ENCODE results near the gene OR52B4. TPM values are rescaled to one million over a fixed set of nuclear protein-coding genes. Genes with fewer than 3 reads are reported as not detected.
A peak's percentile ranks its signal among the peaks of the same experiment; 100 is the strongest.
"Not testable (repeated sequence)": the region's sequence is repeated elsewhere in the genome, so short reads cannot be mapped to it uniquely, and the experiment has no call there.

Gene OR52B4
- total RNA-seq (not detected), polyA plus RNA-seq (not detected)

DNA sequence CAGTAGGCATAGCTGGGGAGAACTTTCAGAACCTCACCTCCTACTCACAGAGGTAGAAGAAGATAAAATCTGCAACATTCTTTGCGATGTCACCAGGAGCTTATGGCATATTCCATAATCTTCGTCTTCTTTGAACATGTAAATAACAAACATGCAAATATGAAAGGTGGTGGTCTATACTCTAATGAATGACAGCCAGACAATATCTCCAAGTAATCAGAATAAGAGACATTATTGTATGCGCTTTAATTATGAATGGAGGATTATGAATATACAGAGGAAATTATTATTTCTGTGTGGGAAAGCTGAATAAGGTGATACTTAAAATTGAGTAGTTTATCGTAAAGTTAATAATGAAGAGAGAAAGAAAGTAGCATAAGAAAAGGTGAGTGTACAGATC, at the start of gene OR52B4:
Gene OR52B4, minus strand, starts transcription at position 101 of the 400 bp plus-strand sequence. Its CDS starts 91 bp downstream, at position 10.
- Histone ChIP-seq H3K36me3 (ENCODE audit: insufficient read depth, low read length) (no peaks in the 10 kb centered on the region), H3K27ac (ENCODE audit: low read depth, low read length) (no peak within 1 kb of the TSS), H3K4me3 (ENCODE audit: low read length) (no peak within 1 kb of the TSS), H3K4me1 (ENCODE audit: insufficient read depth, low read length) (no peaks in the 10 kb centered on the region), H3K9me3 (ENCODE audit: low read length) (no peaks in the 10 kb centered on the region), H3K27me3 (ENCODE audit: insufficient read depth, low read length, poor library complexity, severe bottlenecking) (no peaks in the 10 kb centered on the region)
- H3K27ac Mint-ChIP-seq = no peak within 1 kb of the TSS
- DNase-seq = no peak
- H3K27me3 Mint-ChIP-seq = peaks cover 0 to 5% of the 10 kb centered on the region in 2 donors
- H3K9me3 Mint-ChIP-seq = peaks cover 0 to 2% (median 0%) of the 10 kb centered on the region in 5 donors
- POLR2A ChIA-PET = no interaction called here
- H3K4me3 Mint-ChIP-seq = no peak within 1 kb of the TSS
- H3K4me1 Mint-ChIP-seq = no peaks in the 10 kb centered on the region
- H3K36me3 Mint-ChIP-seq = no peaks in the 10 kb centered on the region
- CTCF ChIA-PET = interaction anchor here (0.6 kb wide), 1 partner anchor 1293 kb away, joined by 3 read pairs; no protein-coding TSS in a partner anchor

DNA sequence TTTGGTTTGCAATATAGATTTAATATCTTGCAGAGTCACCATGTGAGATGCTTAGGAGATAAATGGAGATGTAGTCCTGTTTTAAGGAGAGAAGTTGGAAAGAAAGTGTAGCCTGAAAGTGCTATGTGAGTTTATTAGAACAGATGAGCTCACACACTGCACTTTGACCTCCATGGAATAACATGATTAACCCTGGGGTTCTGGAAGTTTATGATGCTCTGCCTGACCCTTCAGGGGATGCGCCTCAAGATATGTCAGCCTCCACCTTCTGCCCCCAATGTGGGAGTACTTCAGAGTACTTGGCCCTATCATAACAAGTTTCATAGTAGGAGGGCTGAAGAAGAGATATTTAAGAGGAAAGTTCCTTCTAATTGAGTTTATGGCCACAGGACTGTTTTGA, 48.6 kb upstream of the OR52B4 start:
- Histone ChIP-seq H3K27me3 (ENCODE audit: insufficient read depth, low read length, poor library complexity, severe bottlenecking) (no peaks in the 10 kb centered on the region), H3K4me3 (ENCODE audit: low read length) (no peak overlapping the region), H3K27ac (ENCODE audit: low read depth, low read length) (no peak overlapping the region), H3K36me3 (ENCODE audit: insufficient read depth, low read length) (no peaks in the 10 kb centered on the region), H3K4me1 (ENCODE audit: insufficient read depth, low read length) (no peaks in the 10 kb centered on the region), H3K9me3 (ENCODE audit: low read length) (no peaks in the 10 kb centered on the region)
- Mint-ChIP-seq H3K4me1 (no peaks in the 10 kb centered on the region), H3K9me3 (no peaks in the 10 kb centered on the region), H3K36me3 (peaks cover 0 to under 1% (median 0%) of the 10 kb centered on the region in 3 donors), H3K27ac (no peak overlapping the region), H3K27me3 (peaks cover 7 to 15% of the 10 kb centered on the region in 2 donors), H3K4me3 (no peak overlapping the region)
- POLR2A ChIA-PET = no interaction called here
- DNase-seq = no peak
- CTCF ChIA-PET = no interaction called here

DNA sequence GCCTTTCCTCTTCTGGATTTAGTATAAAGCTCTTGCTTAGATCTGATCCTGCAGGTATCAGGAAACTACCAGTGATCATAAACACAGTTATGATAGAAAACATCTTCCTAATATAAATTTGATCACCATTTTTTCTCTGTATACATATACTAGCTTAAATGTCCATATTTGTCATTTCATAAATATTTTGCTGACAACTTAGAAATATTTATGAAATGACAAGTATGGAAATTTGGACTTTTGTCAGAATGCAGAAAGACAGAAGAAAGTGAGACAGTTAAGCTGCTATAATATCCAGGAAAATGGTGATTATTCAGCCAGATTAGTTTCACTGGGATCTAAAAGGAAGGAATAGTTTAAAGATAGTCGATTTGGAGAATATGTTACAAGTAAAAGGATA, 48.1 kb upstream of the OR52B4 start:
- POLR2A ChIA-PET = no interaction called here
- CTCF ChIA-PET = no interaction called here
- no peaks in the 10 kb centered on the region for H3K9me3 ChIP-seq (ENCODE audit: low read length)

DNA sequence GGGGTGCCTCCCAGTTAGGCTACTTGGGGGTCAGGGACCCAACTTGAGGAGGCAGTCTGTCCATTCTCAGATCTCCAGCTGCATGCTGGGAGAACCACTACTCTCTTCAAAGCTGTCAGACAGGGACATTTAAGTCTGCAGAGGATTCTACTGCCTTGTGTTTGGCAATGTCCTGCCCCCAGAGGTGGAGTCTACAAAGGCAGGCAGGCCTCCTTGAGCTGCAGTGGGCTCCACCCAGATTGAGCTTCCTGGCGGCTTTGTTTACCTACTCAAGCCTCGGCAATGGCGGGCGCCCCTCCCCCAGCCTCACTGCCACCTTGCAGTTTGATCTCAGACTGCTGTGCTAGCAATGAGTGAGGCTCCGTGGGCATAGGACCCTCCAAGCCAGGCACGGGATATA, 38.0 kb upstream of the OR52B4 start:
- POLR2A ChIA-PET; H3K27ac Mint-ChIP-seq; DNase-seq; H3K9me3 ChIP-seq (ENCODE audit: low read length); H3K4me3 Mint-ChIP-seq; H3K36me3 ChIP-seq (ENCODE audit: insufficient read depth, low read length); H3K9me3 Mint-ChIP-seq; H3K27ac ChIP-seq (ENCODE audit: low read depth, low read length); H3K4me3 ChIP-seq (ENCODE audit: low read length); H3K27me3 ChIP-seq (ENCODE audit: insufficient read depth, low read length, poor library complexity, severe bottlenecking); H3K4me1 ChIP-seq (ENCODE audit: insufficient read depth, low read length); CTCF ChIA-PET; H3K4me1 Mint-ChIP-seq; H3K36me3 Mint-ChIP-seq: not testable (repeated sequence)
- H3K27me3 Mint-ChIP-seq = peaks cover 13 to 47% of the 10 kb centered on the region in 2 donors

More for the DNA sequence above, 48.1 kb upstream of the OR52B4 start:
- Histone ChIP-seq H3K36me3 (ENCODE audit: insufficient read depth, low read length) (no peaks in the 10 kb centered on the region), H3K27ac (ENCODE audit: low read depth, low read length) (no peak overlapping the region), H3K27me3 (ENCODE audit: insufficient read depth, low read length, poor library complexity, severe bottlenecking) (no peaks in the 10 kb centered on the region), H3K4me1 (ENCODE audit: insufficient read depth, low read length) (no peaks in the 10 kb centered on the region), H3K4me3 (ENCODE audit: low read length) (no peak overlapping the region)
- Mint-ChIP-seq H3K27ac (no peak overlapping the region), H3K4me1 (no peaks in the 10 kb centered on the region), H3K36me3 (no peaks in the 10 kb centered on the region), H3K4me3 (no peak overlapping the region), H3K27me3 (peaks cover 6 to 16% of the 10 kb centered on the region in 2 donors), H3K9me3 (no peaks in the 10 kb centered on the region)
- DNase-seq = no peak

DNA sequence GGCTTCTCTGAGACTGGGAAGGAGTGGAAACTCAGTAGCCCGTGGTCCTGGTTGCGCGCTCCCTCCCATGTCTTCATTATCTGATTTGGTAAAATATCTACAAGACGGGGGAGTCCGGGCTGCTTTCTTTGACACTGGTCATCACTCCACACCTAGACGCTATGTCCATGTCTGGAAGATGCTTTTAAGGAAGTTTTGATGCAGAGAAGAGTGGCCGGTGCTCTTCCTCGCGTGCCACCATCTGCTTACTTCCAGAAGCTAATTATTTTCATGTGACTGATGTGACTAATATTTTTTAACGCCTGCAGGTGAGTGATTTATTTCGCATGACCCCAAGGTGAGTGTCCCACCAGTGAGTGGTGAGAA, 25.7 kb upstream of the OR52B4 start:
- ChIA-PET CTCF (interaction anchor here (2.0 kb wide), 1 partner anchor 207 kb away, joined by 6 read pairs; no protein-coding TSS in a partner anchor), POLR2A (interaction anchor here (0.7 kb wide), 1 partner anchor 214 kb away, joined by 3 read pairs; the partner anchor contains the start of gene TRIM68)
- Histone ChIP-seq H3K36me3 (ENCODE audit: insufficient read depth, low read length) (peaks cover 16% of the 10 kb centered on the region), H3K4me3 (ENCODE audit: low read length) (peak overlapping the region; percentile 94), H3K27me3 (ENCODE audit: insufficient read depth, low read length, poor library complexity, severe bottlenecking) (no peaks in the 10 kb centered on the region), H3K9me3 (ENCODE audit: low read length) (no peaks in the 10 kb centered on the region), H3K27ac (ENCODE audit: low read depth, low read length) (peak overlapping the region; percentile 90), H3K4me1 (ENCODE audit: insufficient read depth, low read length) (peaks cover 28% of the 10 kb centered on the region)
- peak overlapping the region; percentile 31 to 98 (median 94) for H3K27ac Mint-ChIP-seq
- H3K36me3 Mint-ChIP-seq = peaks cover 15 to 34% (median 15%) of the 10 kb centered on the region in 3 donors
- peaks cover 0 to 11% (median 3%) of the 10 kb centered on the region in 5 donors for H3K9me3 Mint-ChIP-seq
- H3K4me1 Mint-ChIP-seq = peaks cover 44 to 49% (median 47%) of the 10 kb centered on the region in 3 donors
- no peak for DNase-seq
- peak overlapping the region; percentile 88 to 97 (median 94) for H3K4me3 Mint-ChIP-seq
- peaks cover 9 to 24% of the 10 kb centered on the region in 2 donors for H3K27me3 Mint-ChIP-seq

DNA sequence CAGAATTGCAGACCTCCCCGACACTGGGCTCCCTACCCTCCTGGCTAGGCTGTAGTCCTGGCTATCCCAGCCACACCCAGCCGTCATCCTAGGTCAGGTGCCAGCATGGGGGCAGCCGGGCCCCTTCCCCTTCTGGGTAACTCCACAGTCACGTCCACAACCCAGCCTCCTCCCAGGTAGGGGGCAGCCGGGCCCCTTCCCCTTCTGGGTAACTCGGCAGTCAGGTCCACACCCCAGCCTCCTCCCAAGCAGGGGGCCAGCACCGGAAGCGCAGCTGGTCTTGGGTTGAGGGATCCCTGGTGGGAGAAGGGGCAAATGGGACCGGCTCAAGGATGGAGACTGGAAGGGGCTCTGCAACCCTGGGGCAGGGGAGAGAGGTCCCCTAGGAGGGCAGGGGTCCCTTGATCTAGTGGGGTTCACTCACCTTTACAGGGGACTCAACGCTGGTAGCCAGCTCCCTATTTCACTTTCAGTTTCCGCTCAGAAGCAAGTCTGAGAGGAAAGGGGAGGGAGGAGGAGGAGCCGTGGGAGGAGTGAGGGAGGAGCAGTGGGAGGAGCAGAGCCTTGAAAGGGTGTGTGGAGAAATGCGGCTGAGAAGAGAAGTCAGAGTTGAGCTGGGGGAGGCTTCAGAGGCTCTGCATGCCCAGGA, 25.1 kb upstream of the OR52B4 start, which contains the start of gene TRIM21:
Gene TRIM21, minus strand, starts transcription at position 494 of the 649 bp plus-strand sequence. CDS start 3,293 bp downstream, outside the sequence.
- Histone ChIP-seq H3K9me3 (ENCODE audit: low read length) (no peaks in the 10 kb centered on the region), H3K4me3 (ENCODE audit: low read length) (peak within 1 kb of the TSS; percentile 94), H3K36me3 (ENCODE audit: insufficient read depth, low read length) (peaks cover 20% of the 10 kb centered on the region), H3K27ac (ENCODE audit: low read depth, low read length) (peak within 1 kb of the TSS; percentile 90), H3K4me1 (ENCODE audit: insufficient read depth, low read length) (peaks cover 28% of the 10 kb centered on the region), H3K27me3 (ENCODE audit: insufficient read depth, low read length, poor library complexity, severe bottlenecking) (no peaks in the 10 kb centered on the region)
- ChIA-PET CTCF (interaction anchor here (2.0 kb wide), 1 partner anchor 206 kb away, joined by 6 read pairs; no protein-coding TSS in a partner anchor), POLR2A (interaction anchor here (0.7 kb wide), 1 partner anchor 214 kb away, joined by 3 read pairs; the partner anchor contains the start of gene TRIM68)
- Mint-ChIP-seq H3K4me3 (peak within 1 kb of the TSS; percentile 88 to 97 (median 94)), H3K36me3 (peaks cover 10 to 39% (median 16%) of the 10 kb centered on the region in 3 donors), H3K27me3 (peaks cover 9 to 20% of the 10 kb centered on the region in 2 donors), H3K9me3 (peaks cover 0 to 6% (median 0%) of the 10 kb centered on the region in 5 donors), H3K27ac (peak within 1 kb of the TSS; percentile 48 to 98 (median 94)), H3K4me1 (peaks cover 45 to 50% (median 50%) of the 10 kb centered on the region in 3 donors)
- peak; percentile 75 to 90 (median 84) for DNase-seq

DNA sequence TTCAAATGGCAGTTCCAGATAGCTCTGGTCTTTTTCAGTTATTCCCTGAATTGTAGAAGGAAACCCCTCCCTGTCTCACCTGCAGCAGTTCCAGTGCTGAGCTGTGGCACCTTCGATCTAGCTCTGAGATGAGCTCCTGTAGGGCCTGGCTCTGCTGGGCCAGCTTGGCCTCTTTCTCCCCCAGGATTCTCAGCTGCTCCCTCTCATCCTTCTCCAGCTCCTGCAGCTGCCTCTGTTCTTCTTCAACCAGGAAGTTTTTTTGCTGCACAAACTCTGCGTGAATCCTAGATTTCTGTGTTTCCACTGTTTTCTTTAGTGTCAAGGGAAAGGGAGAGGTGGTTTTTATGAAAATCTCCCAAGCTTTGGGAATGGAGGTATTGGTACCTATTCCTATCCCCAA, 20.0 kb upstream of the OR52B4 start:
- ChIA-PET CTCF (no interaction called here), POLR2A (no interaction called here)
- no peaks in the 10 kb centered on the region for H3K27me3 Mint-ChIP-seq
- Histone ChIP-seq H3K9me3 (ENCODE audit: low read length) (no peaks in the 10 kb centered on the region), H3K36me3 (ENCODE audit: insufficient read depth, low read length) (peaks cover 51% of the 10 kb centered on the region), H3K27ac (ENCODE audit: low read depth, low read length) (no peak overlapping the region), H3K4me1 (ENCODE audit: insufficient read depth, low read length) (peaks cover 23% of the 10 kb centered on the region), H3K27me3 (ENCODE audit: insufficient read depth, low read length, poor library complexity, severe bottlenecking) (no peaks in the 10 kb centered on the region), H3K4me3 (ENCODE audit: low read length) (no peak overlapping the region)
- H3K4me1 Mint-ChIP-seq = peaks cover 37 to 42% (median 37%) of the 10 kb centered on the region in 3 donors
- H3K36me3 Mint-ChIP-seq = peaks cover 23 to 87% (median 46%) of the 10 kb centered on the region in 3 donors
- no peak for DNase-seq
- H3K4me3 Mint-ChIP-seq = no peak overlapping the region
- peak overlapping the region in 2 of 8 donors; percentile 49 to 61 for H3K27ac Mint-ChIP-seq
- peaks cover 0 to 2% (median 0%) of the 10 kb centered on the region in 5 donors for H3K9me3 Mint-ChIP-seq

DNA sequence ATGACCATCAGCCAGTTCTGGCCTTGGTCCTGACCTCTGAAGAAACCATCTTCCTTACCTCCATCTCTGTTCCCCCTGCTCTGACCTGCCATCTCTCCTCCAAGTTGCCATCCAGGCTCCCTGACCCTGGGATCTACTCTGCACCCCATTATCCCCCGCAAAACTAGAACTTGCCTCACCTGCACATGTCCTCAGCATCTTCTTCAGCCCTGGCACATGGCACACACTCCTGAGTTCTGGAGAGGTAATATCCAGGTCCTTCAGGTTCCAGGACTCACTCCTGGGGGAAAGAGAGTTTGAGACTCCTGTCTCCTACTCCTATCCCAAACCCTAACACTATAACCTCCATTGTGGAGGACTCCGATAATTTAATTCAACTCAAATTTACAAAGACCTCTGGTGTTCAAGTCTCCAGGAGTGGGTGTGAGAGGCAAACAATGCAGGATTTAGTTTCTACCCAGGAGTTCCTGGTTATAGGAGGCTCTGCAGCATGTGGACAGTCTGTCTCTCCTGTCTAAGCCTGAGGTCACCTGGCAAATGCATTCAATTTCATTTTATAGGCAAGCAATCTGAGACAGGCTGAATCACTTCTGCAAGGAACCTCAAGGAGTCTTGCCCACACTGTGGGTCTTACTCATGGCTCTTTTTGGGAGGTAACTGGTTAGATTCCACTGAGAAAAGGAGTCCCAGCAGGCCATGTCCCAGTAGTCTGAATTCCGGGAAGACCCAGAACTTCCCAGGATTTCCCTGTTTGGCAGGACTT, 18.0 kb upstream of the OR52B4 start:
- Mint-ChIP-seq H3K36me3 (peaks cover 26 to 79% (median 49%) of the 10 kb centered on the region in 3 donors), H3K27ac (peak overlapping the region in 4 of 8 donors; percentile 7 to 70 (median 55))

More for the DNA sequence above, 18.0 kb upstream of the OR52B4 start:
- ChIA-PET POLR2A (no interaction called here), CTCF (no interaction called here)
- Mint-ChIP-seq H3K4me1 (peaks cover 20 to 22% (median 20%) of the 10 kb centered on the region in 3 donors), H3K9me3 (peaks cover 0 to 2% (median 0%) of the 10 kb centered on the region in 5 donors), H3K4me3 (no peak overlapping the region), H3K27me3 (no peaks in the 10 kb centered on the region)
- no peaks in the 10 kb centered on the region for H3K27me3 ChIP-seq (ENCODE audit: insufficient read depth, low read length, poor library complexity, severe bottlenecking)
- H3K36me3 ChIP-seq (ENCODE audit: insufficient read depth, low read length) = peaks cover 51% of the 10 kb centered on the region
- H3K4me1 ChIP-seq (ENCODE audit: insufficient read depth, low read length) = peaks cover 5% of the 10 kb centered on the region
- no peaks in the 10 kb centered on the region for H3K9me3 ChIP-seq (ENCODE audit: low read length)
- no peak overlapping the region for H3K4me3 ChIP-seq (ENCODE audit: low read length)
- no peak overlapping the region for H3K27ac ChIP-seq (ENCODE audit: low read depth, low read length)
- DNase-seq = no peak
